A673 (cell line): Measurements from ENCODE around the gene CLTCL1.
"Not testable (repeated sequence)": the region's sequence is repeated elsewhere in the genome, so short reads cannot be mapped to it uniquely, and the experiment has no call there.

Experiments
- EZH2 ChIP-seq: fragments of 200-600 bp; sonication (generic); IDR thresholded peaks from 2 replicates; pipeline ENCODE4 v1.6.1; 2017; ENCODE audit warnings: borderline replicate concordance, low read depth, mild to moderate bottlenecking, mixed read lengths, antibody characterized with exemption, low read length; ENCODE audit not compliant: poor library complexity, severe bottlenecking
- TF ChIP-seq, protein P1 (sequence below): fragments of 300-800, 200-600 bp; sonication (generic); conservative IDR thresholded peaks from 2 replicates; pipeline ENCODE4 v1.5.1; 2017; ENCODE audit warnings: low read depth, mild to moderate bottlenecking, antibody characterized with exemption, low read length, moderate library complexity, mixed read lengths

DNA sequence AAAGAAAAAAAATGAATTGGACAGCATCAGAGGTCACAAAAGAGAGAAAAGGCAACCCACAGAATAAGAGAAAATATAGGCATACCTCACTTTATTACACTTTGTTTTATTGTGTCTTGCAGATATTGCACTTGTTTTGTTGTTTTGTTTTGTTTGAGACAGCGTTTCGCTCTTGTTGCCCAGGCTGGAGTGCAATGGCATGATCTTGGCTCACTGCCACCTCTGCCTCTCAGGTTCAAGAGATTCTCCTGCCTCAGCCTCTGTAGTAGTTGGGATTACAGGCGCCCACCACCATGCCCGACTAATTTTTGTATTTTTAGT is 32.6 kb downstream of the CLTCL1 start:
- TF ChIP-seq, protein P1, sequence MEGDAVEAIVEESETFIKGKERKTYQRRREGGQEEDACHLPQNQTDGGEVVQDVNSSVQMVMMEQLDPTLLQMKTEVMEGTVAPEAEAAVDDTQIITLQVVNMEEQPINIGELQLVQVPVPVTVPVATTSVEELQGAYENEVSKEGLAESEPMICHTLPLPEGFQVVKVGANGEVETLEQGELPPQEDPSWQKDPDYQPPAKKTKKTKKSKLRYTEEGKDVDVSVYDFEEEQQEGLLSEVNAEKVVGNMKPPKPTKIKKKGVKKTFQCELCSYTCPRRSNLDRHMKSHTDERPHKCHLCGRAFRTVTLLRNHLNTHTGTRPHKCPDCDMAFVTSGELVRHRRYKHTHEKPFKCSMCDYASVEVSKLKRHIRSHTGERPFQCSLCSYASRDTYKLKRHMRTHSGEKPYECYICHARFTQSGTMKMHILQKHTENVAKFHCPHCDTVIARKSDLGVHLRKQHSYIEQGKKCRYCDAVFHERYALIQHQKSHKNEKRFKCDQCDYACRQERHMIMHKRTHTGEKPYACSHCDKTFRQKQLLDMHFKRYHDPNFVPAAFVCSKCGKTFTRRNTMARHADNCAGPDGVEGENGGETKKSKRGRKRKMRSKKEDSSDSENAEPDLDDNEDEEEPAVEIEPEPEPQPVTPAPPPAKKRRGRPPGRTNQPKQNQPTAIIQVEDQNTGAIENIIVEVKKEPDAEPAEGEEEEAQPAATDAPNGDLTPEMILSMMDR = not testable (repeated sequence)
- not testable (repeated sequence) for TF ChIP-seq EZH2
